Activated CD8-positive, alpha-beta T cell treated with anti-CD3 and anti-CD28 coated beads, Interleukin-2, amount 10 ng/mL, durations not matched to agents 7 days and 5 days (primary cell): ENCODE data around the gene FKBP1B. TPM values are rescaled to one million over a fixed set of nuclear protein-coding genes. Genes with fewer than 3 reads are reported as not detected.

Source experiments
- ATAC-seq: fragments of 150-1000 bp; cut with Tn5 transposase; one replicate; pipeline ENCODE4 v1.10.0; 2021; ENCODE audit warnings: moderate library complexity
- CTCF ChIA-PET: fragments of 350-600 bp; sonication (Branson Sonifier 250); formaldehyde crosslinking; loops from one replicate; lab custom pipeline; 2021; ENCODE audit warnings: antibody characterized with exemption; lab: Charles Lee
- POLR2A ChIA-PET: fragments of 350-600 bp; sonication (Branson Sonifier 250); formaldehyde crosslinking; loops from one replicate; lab custom pipeline; 2021; ENCODE audit warnings: antibody characterized with exemption; lab: Charles Lee
- DNase-seq: peaks from one replicate; pipeline ENCODE4 v3.0.0-alpha.2; 2020
- H3K27ac Mint-ChIP-seq: one replicate; pipeline ENCODE4 v1.8.0; 2021; ENCODE audit warnings: mild to moderate bottlenecking, mixed read lengths
- H3K27me3 Mint-ChIP-seq: one replicate; pipeline ENCODE4 v1.8.0; 2021; ENCODE audit warnings: low read depth, mixed read lengths
- H3K36me3 Mint-ChIP-seq: one replicate; pipeline ENCODE4 v1.8.0; 2021; ENCODE audit warnings: low read depth, mixed read lengths
- H3K4me1 Mint-ChIP-seq: one replicate; pipeline ENCODE4 v1.8.0; 2021; ENCODE audit warnings: low read depth, mixed read lengths
- H3K4me3 Mint-ChIP-seq: one replicate; pipeline ENCODE4 v1.8.0; 2021; ENCODE audit warnings: mild to moderate bottlenecking, mixed read lengths
- H3K9me3 Mint-ChIP-seq: one replicate; pipeline ENCODE4 v1.8.0; 2022; ENCODE audit warnings: mixed read lengths; ENCODE audit not compliant: insufficient read depth
- total RNA-seq, 2 experiments: library from RNA; stranded (reverse); gene quantifications; one replicate each; pipeline ENCODE4 v1.2.3, GENCODE V29; 2021

Gene FKBP1B
- total RNA-seq, 2 experiments from 2014 or later: 3.2 to 3.4 TPM

GRCh38 chr2:24075259-24075658 is 25.7 kb downstream of the FKBP1B start:
- DNase-seq (no peak), ATAC-seq (no peak)
- POLR2A ChIA-PET: no interaction called here
- H3K27me3 Mint-ChIP-seq: no peaks in the 10 kb centered on the region
- peak overlapping the region; percentile 98 for H3K4me3 Mint-ChIP-seq
- peaks cover 44% of the 10 kb centered on the region for H3K4me1 Mint-ChIP-seq
- CTCF ChIA-PET: interaction anchor here (2.3 kb wide), 1 partner anchor 9 kb away, joined by 13 read pairs; no protein-coding TSS in a partner anchor
- no peaks in the 10 kb centered on the region for H3K9me3 Mint-ChIP-seq
- peaks cover 15% of the 10 kb centered on the region for H3K36me3 Mint-ChIP-seq
- H3K27ac Mint-ChIP-seq: peak overlapping the region; percentile 98

- peak within 1 kb of the TSS; percentile 98 for H3K27ac Mint-ChIP-seq
- H3K4me1 Mint-ChIP-seq: peaks cover 40% of the 10 kb centered on the region
- ATAC-seq (peak; percentile 93), DNase-seq (peak; percentile 100)
- peaks cover 11% of the 10 kb centered on the region for H3K36me3 Mint-ChIP-seq
- H3K4me3 Mint-ChIP-seq: peak within 1 kb of the TSS; percentile 98
- H3K27me3 Mint-ChIP-seq: no peaks in the 10 kb centered on the region
- POLR2A ChIA-PET: interaction anchor here (1.0 to 4.0 kb wide), 5 partner anchors 9 to 150 kb away, joined by 3 to 37 read pairs (median 4); partner anchors contain the start of genes ATAD2B, TP53I3, UBXN2A and WDCP
- H3K9me3 Mint-ChIP-seq: no peaks in the 10 kb centered on the region
- CTCF ChIA-PET: interaction anchor here (0.6 to 2.3 kb wide), 9 partner anchors 9 to 251 kb away, joined by 3 to 23 read pairs (median 5); partner anchors contain the start of genes ATAD2B, TP53I3, UBXN2A and WDCP
Measured at GRCh38 chr2:24075915-24076848, 26.6 kb downstream of the FKBP1B start, which contains the start of gene SF3B6. Gene SF3B6 (minus strand): TSS chr2:24076326. CDS start chr2:24076229, 97 bp downstream.

GRCh38 chr2:24076849-24077534 is 27.5 kb downstream of the FKBP1B start:
- DNase-seq: peak; percentile 39
- ATAC-seq: no peak

GRCh38 chr2:24077535-24077877 is 28.0 kb downstream of the FKBP1B start:
- DNase-seq: no peak
- Mint-ChIP-seq H3K27ac (peak overlapping the region; percentile 98), H3K36me3 (peaks cover 13% of the 10 kb centered on the region), H3K9me3 (no peaks in the 10 kb centered on the region), H3K4me3 (peak overlapping the region; percentile 98), H3K4me1 (peaks cover 37% of the 10 kb centered on the region), H3K27me3 (no peaks in the 10 kb centered on the region)
- ATAC-seq: no peak
- POLR2A ChIA-PET: interaction anchor here (0.9 to 4.0 kb wide), 2 partner anchors 11 to 151 kb away, joined by 4 to 37 read pairs; partner anchors contain the start of gene ATAD2B
- CTCF ChIA-PET: interaction anchor here (1.7 to 2.3 kb wide), 3 partner anchors 11 to 253 kb away, joined by 5 to 23 read pairs (median 13); partner anchors contain the start of gene ATAD2B

More at GRCh38 chr2:24076849-24077534, 27.5 kb downstream of the FKBP1B start:
- Mint-ChIP-seq H3K36me3 (peaks cover 15% of the 10 kb centered on the region), H3K4me1 (peaks cover 40% of the 10 kb centered on the region), H3K4me3 (peak overlapping the region; percentile 98), H3K27ac (peak overlapping the region; percentile 98), H3K27me3 (no peaks in the 10 kb centered on the region), H3K9me3 (no peaks in the 10 kb centered on the region)
- POLR2A ChIA-PET: interaction anchor here (0.9 to 4.0 kb wide), 5 partner anchors 10 to 151 kb away, joined by 3 to 37 read pairs (median 4); partner anchors contain the start of genes ATAD2B, UBXN2A and WDCP
- CTCF ChIA-PET: interaction anchor here (0.6 to 2.3 kb wide), 8 partner anchors 8 to 252 kb away, joined by 3 to 23 read pairs (median 6); partner anchors contain the start of genes ATAD2B, TP53I3 and UBXN2A

GRCh38 chr2:24077879-24078278 is 28.3 kb downstream of the FKBP1B start:
- DNase-seq (peak; percentile 14), ATAC-seq (no peak)
- H3K27me3 Mint-ChIP-seq: no peaks in the 10 kb centered on the region
- peaks cover 33% of the 10 kb centered on the region for H3K4me1 Mint-ChIP-seq
- no peaks in the 10 kb centered on the region for H3K9me3 Mint-ChIP-seq
- ChIA-PET CTCF (interaction anchor here (1.5 to 1.7 kb wide), 2 partner anchors 8 to 253 kb away, joined by 3 to 5 read pairs; no protein-coding TSS in a partner anchor), POLR2A (interaction anchor here (0.9 to 4.0 kb wide), 2 partner anchors 11 to 152 kb away, joined by 4 to 37 read pairs; partner anchors contain the start of gene ATAD2B)
- H3K4me3 Mint-ChIP-seq: peak overlapping the region; percentile 98
- H3K27ac Mint-ChIP-seq: peak overlapping the region; percentile 98
- peaks cover 13% of the 10 kb centered on the region for H3K36me3 Mint-ChIP-seq

GRCh38 chr2:24080701-24081100 is 31.2 kb downstream of the FKBP1B start:
- Mint-ChIP-seq H3K4me3 (no peak overlapping the region), H3K27me3 (no peaks in the 10 kb centered on the region), H3K36me3 (peaks cover 9% of the 10 kb centered on the region), H3K4me1 (peaks cover 32% of the 10 kb centered on the region), H3K9me3 (no peaks in the 10 kb centered on the region), H3K27ac (no peak overlapping the region)
- ChIA-PET POLR2A (interaction anchor here (0.8 kb wide), 1 partner anchor 66 kb away, joined by 3 read pairs; no protein-coding TSS in a partner anchor), CTCF (interaction anchor here (1.2 to 4.6 kb wide), 3 partner anchors 21 to 256 kb away, joined by 3 to 74 read pairs (median 11); partner anchors contain the start of gene ATAD2B)
- ATAC-seq (no peak), DNase-seq (peak; percentile 17)

- peak overlapping the region; percentile 88 for H3K4me3 Mint-ChIP-seq
- DNase-seq (no peak), ATAC-seq (no peak)
- ChIA-PET CTCF (interaction anchor here (0.6 to 4.6 kb wide), 25 partner anchors 9 to 259 kb away, joined by 3 to 74 read pairs (median 6); partner anchors contain the start of genes ATAD2B, FAM228B, FKBP1B and PFN4), POLR2A (interaction anchor here (0.6 to 2.3 kb wide), 8 partner anchors 10 to 258 kb away, joined by 3 to 22 read pairs (median 6); partner anchors contain the start of genes ATAD2B and WDCP)
- peaks cover 25% of the 10 kb centered on the region for H3K4me1 Mint-ChIP-seq
- H3K9me3 Mint-ChIP-seq: no peaks in the 10 kb centered on the region
- H3K27ac Mint-ChIP-seq: peak overlapping the region; percentile 92
- no peaks in the 10 kb centered on the region for H3K27me3 Mint-ChIP-seq
- H3K36me3 Mint-ChIP-seq: peaks cover 9% of the 10 kb centered on the region
Measured at GRCh38 chr2:24082787-24083566, 33.4 kb downstream of the FKBP1B start.

GRCh38 chr2:24083567-24084385 is 34.2 kb downstream of the FKBP1B start:
- peak overlapping the region; percentile 88 for H3K4me3 Mint-ChIP-seq
- DNase-seq (peak; percentile 76), ATAC-seq (peak; percentile 74)
- ChIA-PET CTCF (interaction anchor here (0.6 to 4.6 kb wide), 39 partner anchors 10 to 744 kb away, joined by 3 to 74 read pairs (median 5); partner anchors contain the start of genes ATAD2B, FAM228B, FKBP1B and PFN4), POLR2A (interaction anchor here (0.6 to 2.3 kb wide), 9 partner anchors 10 to 259 kb away, joined by 3 to 22 read pairs (median 5); partner anchors contain the start of genes ATAD2B and WDCP)
- no peaks in the 10 kb centered on the region for H3K9me3 Mint-ChIP-seq
- peaks cover 19% of the 10 kb centered on the region for H3K4me1 Mint-ChIP-seq
- no peaks in the 10 kb centered on the region for H3K27me3 Mint-ChIP-seq
- H3K36me3 Mint-ChIP-seq: peaks cover 9% of the 10 kb centered on the region
- H3K27ac Mint-ChIP-seq: peak overlapping the region; percentile 92

- DNase-seq (peak; percentile 84), ATAC-seq (peak; percentile 97)
- H3K9me3 Mint-ChIP-seq: no peaks in the 10 kb centered on the region
- peaks cover 9% of the 10 kb centered on the region for H3K36me3 Mint-ChIP-seq
- H3K4me3 Mint-ChIP-seq: peak within 1 kb of the TSS; percentile 88
- peaks cover 19% of the 10 kb centered on the region for H3K4me1 Mint-ChIP-seq
- no peaks in the 10 kb centered on the region for H3K27me3 Mint-ChIP-seq
- CTCF ChIA-PET: interaction anchor here (0.6 to 4.6 kb wide), 41 partner anchors 8 to 743 kb away, joined by 3 to 74 read pairs (median 5); partner anchors contain the start of genes ATAD2B, FAM228B, FKBP1B and PFN4
- POLR2A ChIA-PET: interaction anchor here (1.0 to 2.3 kb wide), 9 partner anchors 8 to 260 kb away, joined by 3 to 22 read pairs (median 5); partner anchors contain the start of genes ATAD2B, SF3B6 and WDCP
- peak within 1 kb of the TSS; percentile 92 for H3K27ac Mint-ChIP-seq
Measured at GRCh38 chr2:24084386-24085199, 35.1 kb downstream of the FKBP1B start, which contains the start of gene TP53I3. Gene TP53I3 (minus strand): TSS chr2:24084834. CDS start chr2:24084326, 508 bp downstream.
